DMS 273 (cell line): ENCODE data around the gene TNFAIP3.

Source experiments
- DNase-seq: peaks from one replicate; lab custom pipeline; 2025; ENCODE audit not compliant: unreplicated experiment; lab: John Stamatoyannopoulos, UW

TNFAIP3 gene

DNA sequence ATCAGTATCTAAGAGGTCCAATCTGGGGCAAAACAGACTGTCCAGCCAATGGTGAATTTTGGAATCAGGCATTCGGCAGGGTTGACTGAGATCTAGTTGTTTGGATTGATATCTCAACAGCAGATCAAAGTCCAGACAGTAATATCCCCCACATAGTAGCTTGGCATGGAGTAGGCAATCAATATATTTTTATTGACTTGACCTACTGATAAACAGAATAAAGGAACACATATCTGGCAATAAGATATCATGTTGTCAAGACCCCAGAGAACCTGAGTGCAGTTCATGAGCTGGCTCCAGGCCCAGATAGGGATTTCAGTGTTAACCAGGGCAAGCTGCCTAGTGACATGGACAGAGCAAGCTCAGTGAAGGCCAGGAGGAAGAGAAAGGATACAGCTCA is 34.4 kb downstream of the TNFAIP3 start:
- no peak for DNase-seq

DNA sequence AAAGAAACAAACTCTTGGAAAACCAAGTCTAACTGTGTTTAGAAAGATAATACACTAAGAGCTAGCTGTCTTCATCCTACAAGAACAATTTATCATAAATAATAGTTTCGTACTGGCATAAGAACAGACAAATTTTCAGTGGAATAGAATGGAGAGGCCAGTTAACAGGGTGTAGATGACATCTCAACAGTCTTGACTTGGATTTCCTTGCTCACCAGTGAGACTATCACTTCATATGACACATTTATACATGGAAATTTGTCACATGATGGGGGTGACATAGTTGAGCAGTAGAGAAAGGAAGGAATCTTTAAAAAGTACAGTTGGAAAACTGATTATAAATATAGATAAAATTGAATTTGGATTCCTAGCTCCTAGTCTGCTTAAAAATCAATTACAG is 35.6 kb downstream of the TNFAIP3 start:
- DNase-seq, result no peak

- no peak for DNase-seq
These were observed 36.3 kb downstream of the TNFAIP3 start for GRCh38 chr6:137903274-137903932.

GRCh38 chr6:137903933-137904821 is 37.1 kb downstream of the TNFAIP3 start:
- no peak for DNase-seq

DNA sequence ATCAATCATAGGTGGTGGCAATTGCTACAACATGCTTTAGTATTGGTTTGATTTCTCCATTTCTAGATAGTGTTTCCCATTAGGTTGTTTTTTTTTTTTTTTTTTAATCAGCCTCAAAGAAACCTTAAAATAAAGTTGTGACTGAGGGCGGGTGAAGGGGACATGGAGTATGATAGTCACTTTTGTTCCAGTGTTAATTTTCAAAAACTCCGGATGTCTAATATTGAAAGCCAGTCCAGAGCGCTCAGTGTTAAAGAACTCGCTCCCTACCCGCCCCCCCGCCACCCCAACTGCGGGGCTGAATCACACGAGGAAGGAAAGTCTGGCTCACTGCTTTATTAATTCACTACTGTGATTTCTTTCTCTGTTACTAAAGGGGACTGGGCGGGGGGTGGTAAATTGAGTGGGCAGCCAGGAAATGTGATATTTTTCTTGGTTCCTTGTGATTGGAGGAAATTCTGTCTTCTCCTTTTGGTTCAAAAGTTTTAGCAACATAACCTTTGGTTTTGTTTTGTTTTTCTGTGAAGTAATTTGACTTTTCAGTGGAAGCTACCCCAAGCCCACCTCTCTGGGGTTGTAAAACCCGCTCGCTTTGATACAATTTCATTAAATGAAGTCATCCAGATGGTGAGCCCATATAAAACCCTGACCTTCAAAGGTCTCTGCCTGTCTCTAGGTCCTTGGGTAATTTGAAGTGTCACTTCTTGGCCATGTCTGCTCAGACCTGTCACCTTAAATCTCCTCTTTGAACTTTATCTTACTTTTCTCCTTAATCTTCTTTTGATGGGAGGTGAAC is 38.0 kb downstream of the TNFAIP3 start:
- DNase-seq, result no peak

DNA sequence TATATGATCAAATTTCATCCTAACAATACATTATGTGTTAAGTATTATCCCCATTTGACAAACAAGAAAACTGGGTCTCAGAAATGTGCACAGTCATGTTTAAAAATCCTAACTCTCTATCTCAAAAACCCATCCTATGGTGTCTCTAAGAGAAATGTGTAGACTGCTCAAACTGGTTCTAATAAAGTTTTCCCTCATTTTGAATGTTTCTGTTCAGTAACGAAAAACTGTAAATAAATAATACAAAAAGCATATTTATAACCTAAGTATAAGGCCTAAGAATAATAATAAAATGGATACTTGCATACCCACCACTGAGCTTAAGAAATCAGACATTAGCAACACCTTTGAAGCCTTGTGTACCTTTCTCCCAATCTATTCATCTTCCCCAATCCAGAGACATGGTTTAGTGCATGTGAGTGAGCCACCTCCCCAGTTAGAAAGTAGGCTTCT is 39.0 kb downstream of the TNFAIP3 start:
- no peak for DNase-seq

GRCh38 chr6:137907170-137907569 is 40.1 kb downstream of the TNFAIP3 start:
- no peak for DNase-seq

DNA sequence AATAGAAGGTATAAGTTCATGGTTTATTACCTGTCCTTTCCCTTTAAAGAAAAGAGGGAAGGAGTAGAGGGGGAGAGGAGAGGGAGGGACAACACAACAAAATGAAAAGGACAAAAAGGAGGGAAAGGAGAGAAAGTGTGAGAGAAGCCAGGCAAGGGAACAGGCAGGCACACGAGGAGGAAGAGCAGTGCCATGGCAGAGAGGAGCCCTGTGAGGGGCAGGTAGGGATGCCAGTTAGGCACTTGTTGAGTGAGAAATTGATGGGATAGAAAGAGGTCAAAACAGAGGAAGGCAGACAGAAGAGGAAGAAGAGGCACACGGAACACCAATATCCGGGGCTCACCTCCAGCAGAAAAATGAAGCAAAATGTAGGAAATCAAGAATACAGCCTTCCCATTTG is 42.5 kb downstream of the TNFAIP3 start:
- DNase-seq, result no peak

- DNase-seq, result no peak
These were observed 43.4 kb downstream of the TNFAIP3 start for GRCh38 chr6:137910424-137910834.

DNA sequence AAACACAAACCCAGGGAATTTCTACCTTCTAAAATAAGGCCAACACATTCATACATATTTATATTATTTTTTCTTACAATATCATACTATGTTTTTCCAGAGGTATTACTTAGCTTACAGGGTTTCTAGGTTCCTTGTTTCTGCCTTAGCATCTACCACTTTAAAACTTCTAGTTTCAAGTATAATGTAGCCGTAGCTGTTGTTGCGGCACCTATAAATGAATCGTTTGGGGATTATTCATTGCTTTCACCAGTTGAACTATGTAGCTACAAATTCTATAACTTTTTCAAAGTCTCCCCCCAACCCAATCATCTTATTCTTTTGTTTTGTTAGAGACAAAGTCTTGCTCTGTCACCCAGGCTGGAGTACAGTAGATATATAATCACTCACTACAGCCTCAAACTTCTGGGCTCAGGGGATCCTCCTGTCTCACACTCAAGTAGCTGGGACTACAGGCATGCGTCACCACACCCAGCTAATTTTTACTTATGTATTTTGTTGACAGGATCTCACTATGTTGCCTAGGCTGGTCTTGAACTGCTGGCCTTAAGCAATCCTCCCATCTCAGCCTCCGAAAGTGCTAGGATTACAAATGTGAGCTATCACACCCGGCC is 43.9 kb downstream of the TNFAIP3 start:
- no peak for DNase-seq

- DNase-seq, result no peak
These were observed 44.7 kb downstream of the TNFAIP3 start for GRCh38 chr6:137911675-137912191.

- no peak for DNase-seq
These were observed 45.8 kb downstream of the TNFAIP3 start for GRCh38 chr6:137912813-137913212.

DNA sequence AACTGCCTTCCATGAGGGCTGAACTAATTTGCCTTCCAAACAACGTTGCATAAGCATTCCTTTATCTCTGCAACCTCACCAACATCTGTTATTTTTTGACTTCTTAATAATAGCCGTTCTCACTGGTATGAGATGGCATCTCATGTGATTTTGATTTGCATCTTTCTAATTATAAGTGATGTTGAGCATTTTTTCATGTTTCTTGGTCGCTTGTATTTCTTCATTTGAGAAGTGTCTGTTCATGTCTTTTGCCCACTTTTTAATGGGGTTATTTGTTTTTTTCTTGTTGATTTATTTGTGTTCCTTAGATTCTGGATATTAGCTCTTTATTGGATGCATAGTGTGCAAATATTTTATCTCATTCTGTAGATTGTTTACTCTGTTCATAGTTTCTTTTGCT is 46.4 kb downstream of the TNFAIP3 start:
- DNase-seq, result no peak

DNA sequence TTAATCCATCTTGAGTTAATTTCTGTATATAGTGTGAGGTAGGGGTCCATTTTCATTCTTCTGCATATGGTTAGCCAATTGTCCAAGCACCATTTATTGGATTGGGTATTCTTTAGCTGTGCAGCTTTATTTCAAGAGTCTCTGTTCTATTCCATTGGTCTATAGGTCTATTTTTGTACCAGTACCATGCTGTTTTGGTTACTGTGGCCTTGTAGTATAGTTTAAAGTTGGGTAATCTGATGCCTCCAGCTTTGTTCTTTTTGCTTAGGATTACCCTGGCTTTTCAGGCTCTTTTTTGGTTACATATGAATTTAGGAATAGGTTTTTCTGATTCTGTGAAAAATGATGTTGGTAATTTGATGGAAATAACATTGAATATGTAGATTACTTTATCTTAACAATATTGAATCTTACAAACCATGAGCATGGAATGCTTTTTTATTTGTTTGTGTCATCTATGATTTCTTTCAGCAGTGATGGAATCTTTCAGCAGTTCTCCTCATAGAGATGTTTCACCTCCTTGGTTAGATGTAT is 47.0 kb downstream of the TNFAIP3 start:
- DNase-seq, result no peak

GRCh38 chr6:137914530-137915193 is 47.6 kb downstream of the TNFAIP3 start:
- no peak for DNase-seq

GRCh38 chr6:137915790-137916189 is 48.7 kb downstream of the TNFAIP3 start:
- DNase-seq, result no peak

- no peak for DNase-seq
These were observed 50.7 kb downstream of the TNFAIP3 start for GRCh38 chr6:137917551-137918325.

DNA sequence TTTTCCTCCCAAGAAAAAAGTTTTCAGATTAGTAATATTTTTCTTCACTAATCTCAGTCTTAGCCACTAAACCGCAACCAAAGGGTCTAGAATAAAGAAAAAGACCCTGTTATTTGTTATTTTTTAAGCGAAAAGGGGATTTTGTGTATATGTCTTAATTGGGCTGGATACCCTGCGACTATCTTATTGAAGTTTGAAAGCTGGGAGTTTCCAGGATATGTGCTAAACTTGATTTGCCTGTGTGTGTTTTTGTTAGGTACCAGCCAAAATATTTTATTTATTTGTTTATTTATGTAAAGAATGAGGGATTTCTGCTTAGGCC is 52.4 kb downstream of the TNFAIP3 start:
- DNase-seq, result no peak
